Ramos (cell line): ENCODE measurements around the gene ATM.

Source experiments
- in situ Hi-C: fragments of 300-500 bp; cut with MboI; formaldehyde crosslinking; loops from one replicate; pipeline ENCODE4 v1.14.3; 2022; ENCODE audit warnings: low sequenced_read_pairs; ENCODE audit not compliant: unreplicated experiment

Gene ATM

DNA sequence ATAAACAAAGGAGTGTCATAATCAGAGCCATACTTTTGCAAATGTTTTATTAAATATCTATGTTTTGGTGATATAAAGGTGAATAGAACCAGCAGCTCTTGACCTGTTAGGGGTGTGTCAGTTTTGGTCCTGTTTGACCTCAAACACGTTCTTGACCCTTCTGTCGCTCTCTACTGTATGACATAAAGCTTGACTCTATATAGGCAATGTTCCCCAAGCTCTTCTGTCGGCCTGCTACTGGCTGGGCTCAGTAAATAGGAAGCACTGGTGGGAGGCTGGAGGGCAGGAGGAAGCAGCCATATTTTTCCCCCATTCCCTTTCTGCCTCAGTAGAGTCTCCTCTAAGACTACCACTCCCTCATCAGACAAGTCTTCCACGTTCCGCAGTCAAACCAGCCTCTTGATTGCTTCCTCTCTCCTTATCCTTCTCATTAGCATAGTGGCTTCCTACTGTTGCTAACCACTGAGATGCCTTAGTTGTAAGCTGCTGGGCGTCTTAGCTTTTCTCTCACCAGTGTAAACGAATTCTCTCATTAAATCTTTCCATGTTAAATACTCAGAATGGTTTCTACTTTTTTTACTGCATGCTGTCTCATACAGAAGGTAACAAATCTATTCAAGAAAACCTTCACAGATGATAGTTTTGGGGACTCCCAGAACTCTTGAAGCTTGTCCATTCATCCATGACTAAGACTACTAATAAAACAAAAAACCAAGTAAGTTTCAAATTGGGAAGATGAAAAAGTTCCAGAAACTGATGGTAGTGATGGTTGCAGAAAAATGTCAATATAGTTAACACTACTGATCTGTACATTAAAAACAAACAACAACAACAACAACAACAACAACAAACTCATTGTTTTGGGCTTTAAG, 3.7 kb upstream of the ATM start:
- in situ Hi-C loops, result no loop called here

DNA sequence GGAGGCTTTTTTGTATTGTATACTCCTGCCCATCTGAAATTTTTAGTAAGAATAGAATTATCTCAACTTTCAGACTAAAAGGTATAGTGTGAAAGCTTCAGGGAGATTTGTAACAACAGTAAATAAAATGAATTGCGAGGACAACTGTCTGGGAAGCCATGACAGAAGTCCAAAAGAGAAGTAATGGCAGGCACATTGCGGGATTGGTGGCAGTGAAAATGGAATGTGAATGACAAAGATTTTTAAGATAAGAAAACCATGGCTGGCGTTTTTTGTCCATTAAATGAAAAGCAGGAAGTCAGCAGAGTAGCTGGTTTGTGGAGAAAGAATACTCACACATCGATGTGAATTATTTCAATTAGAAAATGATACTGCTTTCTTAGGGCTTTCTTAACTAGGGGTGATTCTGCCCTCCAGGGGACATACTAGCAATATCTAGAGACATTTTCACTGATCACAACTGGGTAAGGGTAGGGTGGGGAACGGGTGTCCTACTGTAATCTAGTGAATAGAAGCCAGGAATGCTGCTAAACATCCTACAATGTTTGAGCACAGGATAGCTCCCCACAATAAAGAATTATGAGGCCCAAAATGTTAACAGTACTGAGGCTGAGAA, 2.0 kb upstream of the ATM start:
- in situ Hi-C loops, result no loop called here

DNA sequence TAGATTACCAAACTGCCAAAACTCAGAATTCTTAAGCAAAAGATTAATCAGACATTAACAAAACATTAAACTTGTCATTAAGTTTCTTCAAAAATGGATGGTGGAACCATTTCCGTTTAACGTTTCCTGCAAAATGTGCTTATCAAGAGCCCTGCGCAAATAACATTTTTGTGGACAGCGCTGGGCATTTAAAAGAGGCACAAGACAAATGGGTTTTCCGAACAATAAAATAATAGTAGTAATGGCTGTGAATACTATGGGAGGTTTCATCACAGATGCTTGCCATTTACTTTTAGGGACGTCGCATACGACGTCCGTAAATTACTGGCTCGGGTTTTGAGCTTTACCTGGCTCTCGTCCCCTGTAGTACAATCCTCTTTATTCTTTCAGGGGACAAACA, 1.5 kb upstream of the ATM start:
- in situ Hi-C loops, result no loop called here

DNA sequence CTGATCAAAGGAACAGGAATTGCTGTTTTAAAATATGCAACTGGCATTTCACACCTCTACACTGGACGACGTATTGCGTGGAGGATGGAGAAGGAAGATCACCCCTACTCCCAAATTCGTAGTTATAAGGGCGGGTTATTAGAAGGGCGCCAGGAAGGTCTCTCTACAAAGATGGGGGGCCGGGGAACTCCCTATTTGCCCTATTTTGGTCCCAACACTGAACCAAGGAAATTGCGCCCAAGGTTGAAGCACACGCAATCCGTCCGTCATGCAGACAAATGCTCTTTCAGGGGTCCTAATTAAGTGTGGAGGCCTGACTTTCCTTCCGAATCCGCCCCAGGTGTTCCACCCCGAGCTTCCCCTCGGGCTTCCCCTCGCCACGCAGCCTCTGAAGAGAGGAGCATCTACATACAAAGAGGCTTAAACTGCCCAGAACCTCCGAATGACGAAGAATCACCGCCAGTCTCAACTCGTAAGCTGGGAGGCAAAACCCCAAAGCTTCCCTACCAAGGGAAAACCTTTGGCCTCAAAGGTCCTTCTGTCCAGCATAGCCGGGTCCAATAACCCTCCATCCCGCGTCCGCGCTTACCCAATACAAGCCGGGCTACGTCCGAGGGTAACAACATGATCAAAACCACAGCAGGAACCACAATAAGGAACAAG, 825 bp upstream of the ATM start:
- in situ Hi-C loops, result no loop called here

DNA sequence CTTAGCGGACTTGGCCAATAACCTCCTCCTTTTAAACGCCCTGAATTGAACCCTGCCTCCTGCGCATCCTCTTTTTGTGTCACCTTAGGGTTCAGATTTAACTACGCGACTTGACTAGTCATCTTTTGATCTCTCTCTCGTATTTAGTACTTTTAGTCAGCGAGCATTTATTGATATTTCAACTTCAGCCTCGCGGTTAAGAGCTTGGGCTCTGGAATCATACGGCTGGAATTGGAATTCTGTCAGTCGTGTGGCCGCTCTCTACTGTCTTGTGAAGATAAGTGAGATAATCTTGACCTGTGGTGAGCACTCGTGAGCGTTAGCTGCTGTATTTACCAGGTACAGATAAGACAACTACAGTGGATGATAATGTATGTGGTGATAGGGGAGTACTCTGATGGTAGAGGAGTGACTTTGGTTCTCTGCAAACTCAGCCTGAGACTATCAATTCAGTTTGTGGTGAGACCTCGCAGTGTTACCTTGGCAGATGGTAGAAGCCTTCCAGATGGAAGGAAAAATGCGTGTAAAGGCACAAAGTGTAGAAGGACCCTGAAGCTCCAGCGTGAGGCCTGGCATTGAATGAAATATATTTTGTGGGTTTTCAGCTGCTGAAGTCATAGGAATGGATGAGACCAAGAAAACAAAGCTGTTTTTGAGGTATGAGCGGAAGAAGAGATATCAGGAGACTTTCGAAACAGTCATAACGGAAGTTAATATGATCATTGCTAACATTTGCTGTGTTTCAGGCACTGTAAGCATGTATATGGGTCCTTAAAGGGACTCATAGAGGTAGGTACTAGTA, 682 bp downstream of the ATM start:
- in situ Hi-C loops, result no loop called here

DNA sequence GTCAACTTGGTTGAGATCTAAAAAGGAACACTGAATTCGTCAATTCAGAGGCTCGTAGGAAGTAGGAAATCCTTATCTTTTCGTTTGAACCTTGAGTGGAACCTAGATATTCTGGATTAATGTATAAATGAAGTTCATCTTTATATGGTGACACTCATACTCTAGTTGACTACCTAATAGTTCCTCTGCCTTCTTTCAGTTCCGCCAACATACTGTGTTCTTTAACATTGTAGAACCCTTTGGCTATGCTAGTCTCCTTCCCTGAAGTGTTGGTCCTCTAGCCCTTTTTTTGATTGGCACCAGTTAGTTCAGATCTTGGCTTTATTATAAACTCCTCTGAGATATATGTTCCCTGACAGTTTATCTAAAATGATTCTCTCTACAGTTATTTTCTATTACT, 1.5 kb downstream of the ATM start:
- in situ Hi-C loops, result no loop called here

DNA sequence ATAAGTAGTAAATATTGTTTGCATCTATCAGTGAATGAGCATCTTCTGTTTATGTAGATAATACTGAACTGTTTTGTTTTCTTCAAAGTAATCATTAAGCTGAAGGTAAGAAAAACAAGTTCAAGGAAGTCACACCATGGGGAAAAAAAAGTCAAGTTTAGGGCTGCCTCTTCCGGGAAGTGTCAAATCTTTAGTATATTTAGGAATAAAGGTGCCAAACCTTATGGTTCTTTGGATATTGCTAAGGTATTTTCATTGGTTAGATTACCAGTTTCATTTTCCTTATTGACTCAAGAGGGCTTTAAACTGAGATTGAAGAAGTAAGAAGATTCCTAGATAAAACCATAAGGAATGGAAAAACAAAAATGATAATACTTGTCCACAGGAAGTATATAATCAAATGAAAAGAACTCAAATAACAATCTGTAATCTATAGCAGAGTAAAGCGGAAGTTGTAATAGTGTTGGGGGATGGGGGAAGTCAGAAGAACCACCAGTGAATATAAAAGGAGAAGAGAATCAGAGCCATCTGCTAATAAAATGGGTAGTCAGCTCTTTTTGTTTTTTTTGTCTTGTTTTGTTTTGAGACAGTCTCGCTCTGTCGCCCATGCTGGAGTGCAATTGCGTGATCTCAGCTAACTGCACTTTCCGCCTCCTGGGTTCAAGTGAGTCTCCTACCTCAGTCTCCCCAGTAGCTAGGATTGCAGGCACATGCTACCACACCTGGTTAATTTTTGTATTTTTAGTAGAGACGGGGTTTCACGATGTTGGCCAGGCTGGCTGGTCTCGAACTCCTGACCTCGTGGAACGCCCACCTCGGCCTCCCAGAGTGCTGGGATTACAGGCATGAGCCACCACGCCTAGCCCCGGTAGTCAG, 2.3 kb downstream of the ATM start:
- in situ Hi-C loops, result no loop called here

DNA sequence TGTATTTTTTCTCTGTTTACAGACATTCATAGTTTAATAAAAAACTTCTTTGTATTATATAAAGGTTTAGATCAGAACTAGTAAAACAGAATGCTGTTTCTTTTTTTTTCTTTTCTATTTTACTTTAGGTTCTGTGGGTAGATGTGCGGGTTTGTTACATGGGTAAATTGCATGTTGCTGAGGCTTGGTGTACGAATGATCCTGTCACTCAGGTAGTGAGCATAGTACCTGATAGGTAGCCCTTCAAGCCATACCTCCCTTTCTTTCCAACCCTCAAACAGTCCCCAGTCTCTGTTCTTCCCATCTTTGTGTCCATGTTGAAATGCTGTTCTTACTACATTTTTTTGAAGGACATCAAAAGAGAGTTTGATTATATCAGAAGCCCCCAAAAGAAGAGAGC, 3.2 kb downstream of the ATM start:
- in situ Hi-C loops, result no loop called here

DNA sequence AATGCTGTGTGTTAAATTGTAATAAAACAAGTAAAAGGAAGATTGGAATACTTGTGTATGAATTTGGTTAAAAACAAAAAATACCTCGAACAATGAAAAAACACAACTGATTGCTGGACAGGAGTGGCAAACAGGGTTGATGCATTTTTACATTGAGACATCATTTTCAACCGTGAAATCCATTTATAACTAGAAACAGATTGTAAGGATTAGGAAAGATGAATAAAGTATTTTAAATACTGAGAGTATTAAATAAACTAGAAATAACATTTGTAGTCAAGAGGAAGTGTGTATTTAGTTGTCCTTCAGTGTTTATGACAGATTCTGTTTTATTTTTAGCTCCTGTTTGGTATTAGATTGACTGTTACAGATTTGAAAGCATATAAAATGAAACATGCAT, 5.4 kb downstream of the ATM start:
- in situ Hi-C loops, result no loop called here

DNA sequence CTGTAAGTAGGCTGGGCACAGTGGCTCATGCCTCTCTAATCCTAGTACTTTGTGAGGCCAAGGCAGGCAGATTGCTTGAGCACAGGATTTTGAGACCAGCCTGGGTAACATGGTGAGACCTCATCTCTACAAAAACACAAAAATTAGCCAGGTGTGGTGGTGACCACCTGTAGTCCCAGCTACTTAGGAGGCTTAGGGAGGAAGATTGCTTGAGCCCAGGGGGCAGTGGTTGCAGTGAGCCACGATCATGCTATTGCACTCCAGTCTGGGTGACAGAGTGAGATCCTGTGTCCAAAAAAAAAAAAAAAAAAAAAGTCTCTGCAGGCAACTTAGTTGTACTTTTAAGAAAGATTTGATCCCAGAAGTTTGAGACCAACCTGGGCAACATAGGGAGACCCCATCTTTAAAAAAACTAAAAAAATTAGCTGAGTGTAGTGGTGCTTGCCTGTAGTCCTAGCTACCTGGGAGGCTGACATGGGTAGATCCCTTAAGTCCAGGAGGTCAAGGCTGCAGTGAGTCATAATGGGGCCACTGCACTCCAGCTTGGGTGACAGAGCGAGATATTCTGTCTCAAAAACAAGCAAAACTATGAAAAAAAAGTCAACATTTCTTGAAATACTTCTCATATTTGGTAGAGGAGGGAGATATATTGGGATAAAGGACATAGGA, 10.5 kb downstream of the ATM start:
- in situ Hi-C loops, result no loop called here

DNA sequence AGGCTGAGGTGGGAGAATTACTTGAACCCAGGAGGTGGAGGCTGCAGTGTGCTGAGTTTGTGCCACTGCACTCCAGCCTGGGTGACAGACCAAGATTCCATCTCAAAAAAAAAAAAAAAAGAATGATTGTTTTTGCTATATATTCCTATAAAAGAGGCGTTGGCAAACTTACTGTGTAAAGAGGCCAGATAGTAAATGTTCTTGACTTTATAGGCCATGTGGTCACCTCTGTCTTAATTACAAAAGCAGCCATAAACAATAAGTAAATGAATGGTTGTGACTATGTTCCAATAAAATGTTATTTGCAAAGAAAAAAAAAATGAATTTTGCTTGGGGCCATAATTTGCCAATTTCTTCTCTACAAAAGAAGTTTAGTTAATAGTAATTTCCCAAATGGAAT, 12.3 kb downstream of the ATM start:
- in situ Hi-C loops, result no loop called here

DNA sequence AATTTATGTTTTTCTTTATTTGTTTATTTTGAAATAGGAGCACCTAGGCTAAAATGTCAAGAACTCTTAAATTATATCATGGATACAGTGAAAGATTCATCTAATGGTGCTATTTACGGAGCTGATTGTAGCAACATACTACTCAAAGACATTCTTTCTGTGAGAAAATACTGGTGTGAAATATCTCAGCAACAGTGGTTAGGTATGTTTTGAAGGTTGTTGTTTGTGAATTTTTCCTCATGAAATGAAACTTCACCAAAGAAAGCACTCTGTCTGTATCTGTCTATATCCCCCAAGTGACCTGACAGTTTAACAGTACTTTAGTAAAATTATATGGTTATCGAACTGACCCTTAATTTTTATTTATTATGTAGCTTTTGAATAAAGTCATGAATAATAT, 12.8 kb downstream of the ATM start:
- in situ Hi-C loops, result no loop called here

DNA sequence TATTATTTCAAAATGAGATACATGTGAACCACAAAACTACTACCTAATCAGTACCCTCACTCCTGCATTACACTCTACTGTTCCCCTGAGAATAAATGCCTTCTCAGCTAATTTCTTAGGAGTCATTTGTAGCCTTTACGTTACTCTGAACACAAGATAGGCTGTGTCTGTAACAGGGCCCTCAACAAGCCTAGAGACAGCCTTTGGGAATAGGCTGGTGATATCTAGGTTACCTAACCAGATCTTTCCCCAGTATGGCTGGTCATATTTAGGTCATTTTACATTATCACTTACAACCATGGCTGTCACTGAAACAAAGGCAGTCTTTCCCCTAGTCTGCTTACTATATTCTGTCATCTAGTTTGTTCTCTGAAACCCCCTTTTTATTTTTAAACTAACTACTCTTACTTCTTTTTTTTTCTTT, 14.2 kb downstream of the ATM start:
- in situ Hi-C loops, result no loop called here

DNA sequence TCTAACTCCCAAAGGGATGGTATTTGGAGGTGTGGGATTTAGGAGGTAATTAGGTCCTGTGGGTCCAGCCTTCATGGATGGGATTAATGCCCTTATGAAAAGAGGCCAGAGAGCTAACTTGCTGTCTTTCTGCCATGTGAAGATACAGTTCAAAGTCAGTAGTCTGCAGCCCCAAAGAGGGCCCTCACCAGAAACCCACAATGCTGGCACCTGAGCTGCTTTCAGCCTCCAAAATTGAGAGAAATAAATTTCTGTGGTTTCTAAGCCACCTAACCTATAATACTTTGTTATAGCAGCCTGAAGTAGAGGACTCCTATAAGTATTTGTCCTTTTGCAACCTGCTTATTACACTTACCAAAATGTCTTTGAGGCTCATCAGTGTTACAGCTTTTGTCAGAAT, 16.2 kb downstream of the ATM start:
- in situ Hi-C loops, result no loop called here

DNA sequence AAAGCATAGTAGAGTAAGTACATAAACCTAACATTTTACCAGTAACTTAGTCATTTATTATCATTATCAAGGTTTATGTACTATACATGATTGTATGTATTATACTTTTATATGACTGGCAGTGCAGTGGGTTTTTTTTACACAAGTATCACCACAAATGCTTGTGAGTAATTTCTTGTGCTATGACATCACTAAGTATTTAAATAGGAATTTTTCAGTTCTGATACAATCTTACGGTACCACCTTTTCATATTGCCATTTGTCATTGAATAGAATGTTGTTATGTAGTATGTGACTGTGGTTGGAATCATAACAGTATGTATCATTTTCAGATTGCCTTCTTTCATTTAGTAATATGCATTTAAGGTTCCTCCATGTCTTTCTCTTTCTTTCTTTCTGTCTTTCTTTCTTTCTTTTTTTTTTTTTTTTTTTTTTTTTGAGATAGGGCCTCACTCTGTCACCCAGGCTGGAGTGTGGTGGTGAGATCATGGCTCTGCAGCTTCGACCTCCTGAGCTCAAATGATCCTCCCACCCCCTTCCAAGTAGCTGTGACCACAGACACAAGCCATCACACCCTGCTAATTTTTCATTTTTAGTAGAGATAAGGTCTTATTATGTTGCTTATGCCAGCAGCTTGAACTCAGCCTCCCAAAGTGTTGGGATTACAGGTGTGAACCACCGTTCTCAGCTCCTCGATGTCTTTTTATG, 18.6 kb downstream of the ATM start:
- in situ Hi-C loops, result no loop called here

DNA sequence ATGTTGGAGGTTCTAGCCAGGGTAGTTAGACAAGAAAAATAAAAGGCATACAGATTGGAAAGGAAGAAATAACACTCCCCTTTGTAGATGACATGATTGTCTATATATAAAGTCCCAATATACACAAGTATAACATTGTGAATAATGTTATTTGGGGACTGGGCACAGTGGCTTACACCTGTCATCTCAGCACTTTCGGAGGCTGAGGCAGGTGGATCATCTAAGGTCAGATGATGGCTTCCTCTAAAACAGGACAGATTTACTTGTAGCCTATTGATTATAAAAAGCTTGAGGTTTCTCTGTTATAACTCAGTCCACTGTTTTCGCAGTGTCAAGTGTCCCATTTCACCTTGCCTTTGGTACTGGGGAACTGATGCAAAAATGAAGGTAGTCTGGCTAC, 19.6 kb downstream of the ATM start:
- in situ Hi-C loops, result no loop called here

DNA sequence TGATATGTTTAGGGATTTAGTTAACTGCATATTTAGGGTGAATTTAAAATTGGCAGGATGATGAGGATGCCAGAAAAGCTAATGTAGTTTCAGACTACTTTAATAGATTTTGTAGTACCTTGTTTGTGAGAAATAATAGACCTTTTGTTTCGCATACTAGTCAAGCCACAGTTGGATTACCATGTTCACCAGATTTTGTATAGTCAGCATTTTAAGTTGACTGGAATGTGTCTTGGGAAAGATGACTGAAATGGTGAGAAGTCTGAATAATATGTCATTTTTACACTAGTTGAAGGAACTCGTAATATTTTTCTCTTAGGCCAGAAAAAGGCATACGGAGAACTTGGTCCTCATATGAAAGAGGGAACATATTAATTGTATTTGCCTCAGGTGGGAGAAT, 23.4 kb downstream of the ATM start:
- in situ Hi-C loops, result no loop called here

DNA sequence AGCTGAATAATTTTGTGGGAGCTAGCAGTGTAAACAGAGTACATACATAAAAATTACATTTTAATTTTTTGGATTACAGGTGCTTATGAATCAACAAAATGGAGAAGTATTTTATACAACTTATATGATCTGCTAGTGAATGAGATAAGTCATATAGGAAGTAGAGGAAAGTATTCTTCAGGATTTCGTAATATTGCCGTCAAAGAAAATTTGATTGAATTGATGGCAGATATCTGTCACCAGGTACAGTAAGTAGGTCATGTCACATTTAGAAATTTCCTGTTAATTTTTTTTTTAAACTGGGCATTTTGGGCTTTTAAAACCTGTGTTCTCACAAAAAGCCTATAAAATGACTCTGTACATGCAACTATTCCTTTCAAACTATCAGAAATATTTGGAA, 24.0 kb downstream of the ATM start:
- in situ Hi-C loops, result no loop called here

DNA sequence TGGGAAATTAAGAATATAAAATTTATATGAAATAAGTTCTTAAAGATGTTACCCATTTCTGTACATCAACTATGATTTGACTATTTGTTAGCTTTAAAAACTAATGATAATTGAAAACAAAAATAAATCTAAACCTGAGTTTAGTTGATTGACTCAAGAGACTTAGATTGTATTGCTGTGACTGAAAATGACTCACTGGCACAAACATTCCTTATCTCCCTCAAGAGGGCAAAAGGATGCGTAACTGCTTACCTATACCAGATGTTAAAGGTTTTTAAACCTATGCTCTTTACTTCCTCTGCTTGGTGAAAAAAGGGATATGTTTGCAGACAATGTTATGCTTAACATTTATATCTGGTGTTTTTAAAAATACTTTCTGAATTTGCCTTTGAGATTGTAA, 30.3 kb downstream of the ATM start:
- in situ Hi-C loops, result no loop called here
